Left lung (tissue), 10 donors: ENCODE measurements around the gene PELI1. TPM values are rescaled to one million over a fixed set of nuclear protein-coding genes. Genes with fewer than 3 reads are reported as not detected.

Source experiments
- ATAC-seq: fragments of 200-7000 bp; cut with Tn5 transposase; one replicate; pipeline ENCODE4 v1.9.1; 2020; ENCODE audit warnings: moderate library complexity
- DNase-seq, 4 donors: peaks; one replicate each; pipeline ENCODE4 v3.0.0-alpha.2; 2013 to 2020
- H3K27ac ChIP-seq, 2 donors: fragments of 200-600 bp; sonication (generic) in 1 of 2; one replicate each; pipeline versions ENCODE4 v1.5.0 to v1.8.0; 2020 to 2021
- H3K27me3 ChIP-seq, 2 donors: fragments of 200-600 bp; sonication (generic) in 1 of 2; one replicate each; pipeline versions ENCODE4 v1.5.0 to v1.8.0; 2020 to 2021
- H3K36me3 ChIP-seq, 2 donors: fragments of 200-600 bp; sonication (generic) in 1 of 2; one replicate each; pipeline versions ENCODE4 v1.5.0 to v1.8.0; 2020 to 2021
- H3K4me1 ChIP-seq, 2 donors: fragments of 200-600 bp; one replicate each; pipeline ENCODE4 v1.8.0; 2021
- H3K4me3 ChIP-seq, 2 donors: fragments of 200-600 bp; sonication (generic) in 1 of 2; one replicate each; pipeline versions ENCODE4 v1.5.0 to v1.8.0; 2020 to 2021; ENCODE audit warnings: mild to moderate bottlenecking in 1 of 2
- H3K9me3 ChIP-seq, 2 donors: fragments of 200-600 bp; sonication (generic) in 1 of 2; one replicate each; pipeline versions ENCODE4 v1.5.0 to v1.8.0; 2020 to 2021
- CTCF ChIP-seq, 2 donors: fragments of 200-600 bp; sonication (generic) in 1 of 2; IDR thresholded peaks; one replicate each; pipeline versions ENCODE4 v1.5.0 to v1.8.0; 2021; ENCODE audit warnings: antibody characterized with exemption in 2 of 2
- intact Hi-C, 2 donors: fragments of 100-400 bp; cut with DNase I; formaldehyde crosslinking; loops; one replicate each; pipeline versions ENCODE4 v1.11.2 to v1.14.2; 2022
- polyA plus RNA-seq, 6 donors: library from polyadenylated mRNA; unstranded; fragments of 120-200 nt; gene quantifications; one replicate each; pipeline ENCODE4 v1.2.1, GENCODE V29; 2013; ENCODE audit not compliant: insufficient read length in 6 of 6
- total RNA-seq, 2 donors: library from RNA; stranded (reverse); fragmentation: NEBNext Ultra II Directional; extraction: Animal tissue kit (Norgen Biotek cat#: 25700); gene quantifications; one replicate each; pipeline ENCODE4 v1.2.1, GENCODE V29; 2021
- donor health status: DM: no; HTN: yes; CAD: no.
- donor health status: DM: no; HTN: no; CAD: no.

PELI1 gene
- total and polyA plus RNA-seq, 8 donors, result 32.0 to 41.3 (median 34.6) TPM

DNA sequence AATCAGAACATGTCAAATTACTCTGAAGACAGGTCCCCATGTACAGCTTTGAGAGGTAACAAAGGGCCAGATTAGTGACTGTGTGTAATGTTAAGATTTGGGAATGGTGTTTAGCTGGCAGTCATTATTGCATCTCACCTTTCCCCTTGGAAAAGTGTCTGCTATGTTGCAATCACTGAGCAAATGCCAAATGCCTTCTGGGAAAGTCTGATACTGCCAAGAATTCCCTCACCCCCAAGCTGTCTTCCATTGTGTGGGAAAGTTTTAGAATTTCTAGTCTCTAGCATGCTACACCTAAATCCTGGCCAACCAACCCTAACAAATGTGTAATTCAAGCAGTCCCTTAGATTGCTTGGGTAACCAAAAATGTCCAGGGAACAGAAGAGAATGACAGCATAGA lies 13.6 kb upstream of the PELI1 start:
- Histone ChIP-seq H3K4me3 (no peak overlapping the region), H3K9me3 (no peaks in the 10 kb centered on the region), H3K4me1 (no peaks in the 10 kb centered on the region), H3K36me3 (no peaks in the 10 kb centered on the region), H3K27me3 (no peaks in the 10 kb centered on the region), H3K27ac (no peak overlapping the region)
- DNase-seq (peak in 1 of 4 donors; percentile 51), ATAC-seq (peak; percentile 50)
- no peak for TF ChIP-seq CTCF (IDR thresholded peaks at IDR 0.05)
- intact Hi-C loops, result no loop called here

GRCh38 chr2:64153811-64154210 lies 9.6 kb upstream of the PELI1 start:
- TF ChIP-seq CTCF (IDR thresholded peaks at IDR 0.05), result no peak
- DNase-seq, result no peak
- intact Hi-C loops, result no loop called here
- Histone ChIP-seq H3K4me3 (no peak overlapping the region), H3K9me3 (no peaks in the 10 kb centered on the region), H3K27ac (no peak overlapping the region), H3K4me1 (no peaks in the 10 kb centered on the region), H3K36me3 (no peaks in the 10 kb centered on the region), H3K27me3 (no peaks in the 10 kb centered on the region)
- no peak for ATAC-seq

DNA sequence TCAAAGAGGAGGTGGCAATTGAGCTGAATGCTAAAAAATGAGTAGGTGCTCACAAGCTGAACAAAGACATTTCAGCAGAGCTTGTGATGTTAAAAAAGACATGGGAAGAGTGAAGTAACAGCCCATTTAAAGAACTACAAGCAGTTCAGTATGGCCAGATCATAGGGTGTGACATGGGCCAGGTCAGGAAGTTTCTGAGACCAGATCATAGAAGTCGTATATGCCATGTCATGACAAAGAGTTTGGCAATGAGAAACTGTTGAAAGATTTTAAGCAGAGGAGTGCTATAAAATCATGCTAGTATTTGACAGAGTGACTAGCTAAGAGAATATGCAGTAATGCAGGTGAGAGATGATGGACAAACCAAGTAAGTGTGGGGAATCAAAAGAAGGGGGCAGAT lies 7.3 kb upstream of the PELI1 start:
- Histone ChIP-seq H3K4me1 (no peaks in the 10 kb centered on the region), H3K27me3 (no peaks in the 10 kb centered on the region), H3K27ac (no peak overlapping the region), H3K4me3 (no peak overlapping the region), H3K9me3 (no peaks in the 10 kb centered on the region), H3K36me3 (no peaks in the 10 kb centered on the region)
- no peak for ATAC-seq
- DNase-seq, result no peak
- intact Hi-C loops, result no loop called here
- no peak for TF ChIP-seq CTCF (IDR thresholded peaks at IDR 0.05)

DNA sequence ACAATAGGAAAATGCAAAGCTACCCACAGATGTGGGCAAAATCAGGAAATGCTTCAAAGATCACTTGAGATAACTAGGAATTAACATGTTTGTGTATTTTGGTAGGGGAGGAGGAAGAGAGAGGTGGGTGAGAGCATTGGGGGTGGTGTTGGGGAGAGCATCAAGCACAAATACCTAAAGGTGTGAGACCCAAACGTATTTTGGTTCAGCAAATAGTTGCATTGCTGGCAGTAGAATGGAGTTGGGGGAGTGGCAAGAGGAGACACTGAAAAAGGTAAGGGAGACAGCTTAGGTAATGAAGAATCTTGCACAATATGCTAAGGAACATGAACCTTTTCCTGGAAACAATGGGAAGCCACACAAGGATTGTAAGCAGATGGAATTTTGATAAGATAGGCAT lies 1.5 kb upstream of the PELI1 start:
- Histone ChIP-seq H3K27me3 (no peaks in the 10 kb centered on the region), H3K9me3 (no peaks in the 10 kb centered on the region), H3K36me3 (no peaks in the 10 kb centered on the region), H3K4me1 (peaks cover 0 to 22% of the 10 kb centered on the region in 2 donors), H3K27ac (no peak overlapping the region), H3K4me3 (no peak overlapping the region)
- no peak for DNase-seq
- intact Hi-C loops, result no loop called here
- TF ChIP-seq CTCF (IDR thresholded peaks at IDR 0.05), result no peak
- ATAC-seq, result no peak

DNA sequence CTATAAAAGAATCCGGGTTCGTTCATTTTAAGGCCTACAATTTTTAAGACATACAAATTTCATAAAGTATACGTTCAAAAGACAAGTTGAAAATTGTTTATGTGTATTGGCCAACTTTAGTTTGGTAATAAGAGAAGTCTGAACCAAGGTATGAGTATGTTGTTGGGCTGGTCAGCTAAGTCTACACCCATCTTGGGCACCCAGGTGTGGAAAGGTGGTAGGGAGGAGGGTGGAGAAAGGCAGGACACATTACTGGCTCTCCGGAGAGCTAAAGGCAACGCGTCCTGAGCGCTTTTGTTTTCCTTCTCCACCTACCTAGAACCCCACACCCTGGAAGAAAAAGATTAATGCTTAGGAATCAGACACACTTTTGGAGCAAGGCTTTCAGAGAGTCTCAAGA lies 899 bp upstream of the PELI1 start:
- Histone ChIP-seq H3K27me3 (no peaks in the 10 kb centered on the region), H3K27ac (no peak overlapping the region), H3K36me3 (no peaks in the 10 kb centered on the region), H3K4me1 (peaks cover 0 to 28% of the 10 kb centered on the region in 2 donors), H3K9me3 (no peaks in the 10 kb centered on the region), H3K4me3 (no peak overlapping the region)
- no peak for ATAC-seq
- intact Hi-C loops, result no loop called here
- DNase-seq, result no peak
- TF ChIP-seq CTCF (IDR thresholded peaks at IDR 0.05), result no peak
